Testis (tissue), 3 donors: ENCODE measurements around the gene DNAJC6. TPM values are rescaled to one million over a fixed set of nuclear protein-coding genes. Genes with fewer than 3 reads are reported as not detected.

ENCODE experiments used
- DNase-seq: peaks from one replicate; pipeline ENCODE4 v3.0.0-alpha.2; 2019
- H3K27ac ChIP-seq, 2 donors: fragments of 200-600 bp; sonication (generic); one replicate each; pipeline ENCODE4 v1.5.1; 2019
- H3K27me3 ChIP-seq: fragments of 200-600 bp; sonication (generic); one replicate; pipeline ENCODE4 v1.5.1; 2019
- H3K36me3 ChIP-seq: fragments of 200-600 bp; sonication (generic); one replicate; pipeline ENCODE4 v1.5.1; 2017; ENCODE audit warnings: low read depth; ENCODE audit errors: missing control alignments
- H3K4me1 ChIP-seq: fragments of 200-600 bp; sonication (generic); one replicate; pipeline ENCODE4 v1.5.1; 2019
- H3K4me3 ChIP-seq, 2 donors: fragments of 200-600 bp; sonication (generic); one replicate each; pipeline ENCODE4 v1.5.1; 2017 to 2019
- H3K9me3 ChIP-seq: fragments of 200-600 bp; sonication (generic); one replicate; pipeline ENCODE4 v1.5.1; 2017
- POLR2A ChIP-seq: fragments of 450-650 bp; IDR thresholded peaks from one replicate; pipeline ENCODE4 v1.6.1; 2017; ENCODE audit warnings: antibody characterized with exemption, mild to moderate bottlenecking, moderate library complexity
- WGBS, 2 donors: methylation state at CpG; one replicate each; pipeline ENCODE4 v1.1.5; 2018; 5-methylcytosine and 5-hydroxymethylcytosine counted together
- intact Hi-C: fragments of 100-400 bp; cut with DNase I; formaldehyde crosslinking; loops from one replicate; pipeline ENCODE4 v1.15.1; 2023; ENCODE audit warnings: low total_unique reads
- polyA plus RNA-seq: library from polyadenylated mRNA; stranded (reverse); fragments of 350-450 nt; fragmentation: Illumina TruSeq; extraction: RNeasy Lipid Tissue Mini Kit (QIAGEN cat#74804); gene quantifications from one replicate; pipeline ENCODE4 v1.2.3, GENCODE V29; 2014; ENCODE audit warnings: low read depth, low replicate concordance; ENCODE audit not compliant: insufficient read depth
- total RNA-seq, 2 donors: library from RNA; depleted of rRNA; stranded (reverse); fragments of >200 nt; gene quantifications; one replicate each; pipeline ENCODE4 v1.2.3, GENCODE V29; 2016
- TF ChIP-seq, protein P1 (sequence below), 3 experiments: fragments of 450-650 bp in 2 of 3; fragments of 200-600 bp in 1 of 3; sonication (generic) in 1 of 3; IDR thresholded peaks; one replicate each; pipeline ENCODE4 v1.5.1; 2016 to 2019; ENCODE audit warnings: antibody characterized with exemption in 3 of 3, mild to moderate bottlenecking in 2 of 3, moderate library complexity in 1 of 3

DNAJC6 gene
- total and polyA plus RNA-seq, 3 donors from 2014 or later = 5.1 to 7.3 (median 5.2) TPM

DNA sequence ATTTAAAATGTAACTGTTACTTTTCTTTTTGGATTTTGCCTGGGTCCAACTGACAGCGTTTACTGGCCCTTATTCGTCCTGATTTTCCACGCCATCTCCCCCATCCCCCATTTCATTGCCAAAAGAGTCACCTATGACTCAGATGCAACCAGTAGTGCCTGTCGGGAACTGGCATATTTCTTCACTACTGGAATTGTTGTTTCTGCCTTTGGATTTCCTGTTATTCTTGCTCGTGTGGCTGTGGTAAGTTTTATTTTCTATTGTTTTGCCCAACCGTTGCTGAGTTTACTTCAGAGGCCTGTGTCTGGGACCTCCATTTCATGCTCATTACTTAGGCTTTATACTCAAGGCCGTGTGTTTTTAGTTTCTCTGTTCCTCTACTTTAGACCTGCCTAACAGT lies 120.5 kb downstream of the DNAJC6 start:
- TF ChIP-seq, protein P1, sequence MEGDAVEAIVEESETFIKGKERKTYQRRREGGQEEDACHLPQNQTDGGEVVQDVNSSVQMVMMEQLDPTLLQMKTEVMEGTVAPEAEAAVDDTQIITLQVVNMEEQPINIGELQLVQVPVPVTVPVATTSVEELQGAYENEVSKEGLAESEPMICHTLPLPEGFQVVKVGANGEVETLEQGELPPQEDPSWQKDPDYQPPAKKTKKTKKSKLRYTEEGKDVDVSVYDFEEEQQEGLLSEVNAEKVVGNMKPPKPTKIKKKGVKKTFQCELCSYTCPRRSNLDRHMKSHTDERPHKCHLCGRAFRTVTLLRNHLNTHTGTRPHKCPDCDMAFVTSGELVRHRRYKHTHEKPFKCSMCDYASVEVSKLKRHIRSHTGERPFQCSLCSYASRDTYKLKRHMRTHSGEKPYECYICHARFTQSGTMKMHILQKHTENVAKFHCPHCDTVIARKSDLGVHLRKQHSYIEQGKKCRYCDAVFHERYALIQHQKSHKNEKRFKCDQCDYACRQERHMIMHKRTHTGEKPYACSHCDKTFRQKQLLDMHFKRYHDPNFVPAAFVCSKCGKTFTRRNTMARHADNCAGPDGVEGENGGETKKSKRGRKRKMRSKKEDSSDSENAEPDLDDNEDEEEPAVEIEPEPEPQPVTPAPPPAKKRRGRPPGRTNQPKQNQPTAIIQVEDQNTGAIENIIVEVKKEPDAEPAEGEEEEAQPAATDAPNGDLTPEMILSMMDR (IDR thresholded peaks at IDR 0.05) = no peak
- TF ChIP-seq POLR2A = no peak
- WGBS, 2 donors = 64 to 70% methylated on average over 7 of the region's 7 CpGs
- H3K27me3 ChIP-seq = no peaks in the 10 kb centered on the region
- DNase-seq = no peak
- H3K4me1 ChIP-seq = no peaks in the 10 kb centered on the region
- H3K27ac ChIP-seq = peak overlapping the region in 1 of 2 donors; percentile 39
- H3K9me3 ChIP-seq = no peaks in the 10 kb centered on the region
- intact Hi-C loops = no loop called here
- no peak overlapping the region for H3K4me3 ChIP-seq
- H3K36me3 ChIP-seq = peaks cover 3% of the 10 kb centered on the region

DNA sequence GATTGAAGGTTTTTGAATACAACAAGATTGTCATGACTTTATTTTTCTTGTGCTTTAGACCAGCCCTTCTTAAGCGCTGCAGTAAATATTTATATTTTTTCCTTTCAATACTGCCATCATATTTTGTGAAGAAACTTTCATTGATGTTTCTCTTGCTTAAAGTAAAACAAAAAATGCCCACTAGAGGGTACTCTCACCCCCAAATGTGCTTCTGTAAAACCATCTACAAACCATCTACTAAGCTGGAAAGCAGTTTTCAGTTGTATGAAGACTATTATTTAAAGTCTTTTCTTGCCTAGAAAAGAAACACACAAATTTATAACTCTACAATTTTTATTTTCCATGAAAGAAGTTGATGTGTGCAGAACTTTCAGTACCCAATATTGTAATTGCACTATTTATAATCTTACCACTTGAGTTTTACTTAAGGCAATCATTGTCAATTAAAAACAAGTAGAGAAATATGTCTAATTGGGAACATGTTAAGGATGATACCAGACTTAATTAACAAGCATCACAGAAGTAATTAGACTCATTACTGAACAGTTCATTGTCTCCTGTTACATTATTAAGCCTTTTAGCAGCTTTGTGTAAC lies 121.9 kb downstream of the DNAJC6 start:
- Histone ChIP-seq H3K9me3 (no peaks in the 10 kb centered on the region), H3K4me1 (no peaks in the 10 kb centered on the region), H3K36me3 (peaks cover 3% of the 10 kb centered on the region), H3K4me3 (no peak overlapping the region), H3K27me3 (no peaks in the 10 kb centered on the region), H3K27ac (no peak overlapping the region)
- 0 to 63% methylated on average over 1 of the region's 1 CpG for WGBS, 2 donors
- intact Hi-C loops = no loop called here
- TF ChIP-seq, protein P1 (IDR thresholded peaks at IDR 0.05) = peak in 2 of 3 experiments; percentile 46 to 65
- no peak for TF ChIP-seq POLR2A
- no peak for DNase-seq

- WGBS, 2 donors = 70 to 72% methylated on average over 8 of the region's 8 CpGs
- H3K27me3 ChIP-seq = no peaks in the 10 kb centered on the region
- intact Hi-C loops = no loop called here
- H3K9me3 ChIP-seq = no peaks in the 10 kb centered on the region
- no peak for DNase-seq
- no peak overlapping the region for H3K27ac ChIP-seq
- H3K4me1 ChIP-seq = no peaks in the 10 kb centered on the region
- peaks cover 3% of the 10 kb centered on the region for H3K36me3 ChIP-seq
- no peak overlapping the region for H3K4me3 ChIP-seq
- TF ChIP-seq, protein P1 (IDR thresholded peaks at IDR 0.05) = no peak
- TF ChIP-seq POLR2A = no peak
Observed at GRCh38 chr1:65432918-65433317, 123.6 kb downstream of the DNAJC6 start.

- no peak for DNase-seq
- TF ChIP-seq, protein P1 (IDR thresholded peaks at IDR 0.05) = peak in 1 of 3 experiments; percentile 43
- TF ChIP-seq POLR2A = no peak
- intact Hi-C loops = no loop called here
- no peak overlapping the region for H3K4me3 ChIP-seq
- H3K27ac ChIP-seq = no peak overlapping the region
- no peaks in the 10 kb centered on the region for H3K4me1 ChIP-seq
- H3K9me3 ChIP-seq = no peaks in the 10 kb centered on the region
- 87 to 88% methylated on average over 1 of the region's 1 CpG for WGBS, 2 donors
- peaks cover 3% of the 10 kb centered on the region for H3K36me3 ChIP-seq
- no peaks in the 10 kb centered on the region for H3K27me3 ChIP-seq
Observed at GRCh38 chr1:65434255-65434654, 124.9 kb downstream of the DNAJC6 start.

DNA sequence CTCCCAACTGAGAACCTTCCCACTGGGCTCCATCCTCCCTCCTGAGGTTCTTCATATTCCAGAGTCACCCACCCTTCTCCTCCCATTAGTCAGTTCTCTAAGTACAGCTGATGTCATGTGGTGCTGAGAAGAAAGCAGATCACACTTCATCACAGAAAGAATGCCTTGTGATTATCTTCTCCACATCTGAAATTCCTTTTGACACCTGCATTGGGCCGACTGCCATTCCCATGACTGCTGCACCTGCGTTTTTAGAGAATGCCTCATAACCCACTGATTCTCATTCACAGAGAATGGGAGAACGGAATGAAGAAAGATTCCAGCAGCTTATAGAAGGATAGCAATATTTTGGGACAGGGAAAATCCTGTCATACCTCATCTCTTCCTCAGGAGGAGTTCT lies 125.4 kb downstream of the DNAJC6 start:
- 80 to 85% methylated on average over 3 of the region's 3 CpGs for WGBS, 2 donors
- Histone ChIP-seq H3K4me1 (no peaks in the 10 kb centered on the region), H3K4me3 (no peak overlapping the region), H3K27me3 (no peaks in the 10 kb centered on the region), H3K36me3 (peaks cover 3% of the 10 kb centered on the region), H3K9me3 (no peaks in the 10 kb centered on the region), H3K27ac (no peak overlapping the region)
- intact Hi-C loops = no loop called here
- no peak for TF ChIP-seq POLR2A
- TF ChIP-seq, protein P1 (IDR thresholded peaks at IDR 0.05) = no peak
- DNase-seq = no peak
